ES-I3 (cell line): ENCODE results near the gene DNASE1L1.

Experiments used
- H3K36me3 ChIP-seq: 2 replicates; pipeline ENCODE4 v1.6.1; 2013; ENCODE audit warnings: mild to moderate bottlenecking, low read length, control low read depth, moderate library complexity; ENCODE audit not compliant: insufficient read depth
- H3K4me1 ChIP-seq: 2 replicates; pipeline ENCODE4 v1.6.1; 2013; ENCODE audit warnings: mild to moderate bottlenecking, control low read depth, low read length; ENCODE audit not compliant: insufficient read depth
- H3K9ac ChIP-seq: 2 replicates; pipeline ENCODE4 v1.6.1; 2013; ENCODE audit warnings: low read depth, mild to moderate bottlenecking, low read length, moderate library complexity
- H3K9me3 ChIP-seq: 2 replicates; pipeline ENCODE4 v1.6.1; 2013; ENCODE audit warnings: mild to moderate bottlenecking, low read length, moderate library complexity; ENCODE audit not compliant: control insufficient read depth, insufficient read depth

The DNASE1L1 gene

DNA sequence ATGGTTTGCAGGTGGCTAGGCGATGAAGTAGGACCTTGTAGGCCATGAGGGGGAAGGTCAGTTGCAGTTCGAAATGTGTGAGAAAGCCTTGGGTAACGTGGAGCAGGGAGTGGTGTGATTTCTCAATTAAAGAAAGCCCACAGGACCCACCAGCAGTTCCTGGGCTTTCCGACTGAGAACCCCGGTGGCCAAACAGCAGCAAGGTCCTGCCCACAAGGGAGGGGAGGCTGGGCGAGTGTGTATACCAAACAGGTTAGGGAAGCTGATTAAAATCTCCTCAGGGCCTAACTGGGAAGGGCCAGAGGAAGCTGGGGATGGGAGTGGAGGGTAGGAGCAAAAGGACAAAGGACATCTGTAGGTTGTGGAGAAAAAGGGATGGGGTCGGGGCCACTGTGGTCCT is 21.9 kb upstream of the DNASE1L1 start:
- H3K9ac ChIP-seq = no peak overlapping the region
- H3K4me1 ChIP-seq = peaks cover 8% of the 10 kb centered on the region
- no peaks in the 10 kb centered on the region; the same call in 1 of the 2 replicates for H3K9me3 ChIP-seq
- H3K36me3 ChIP-seq = no peaks in the 10 kb centered on the region

DNA sequence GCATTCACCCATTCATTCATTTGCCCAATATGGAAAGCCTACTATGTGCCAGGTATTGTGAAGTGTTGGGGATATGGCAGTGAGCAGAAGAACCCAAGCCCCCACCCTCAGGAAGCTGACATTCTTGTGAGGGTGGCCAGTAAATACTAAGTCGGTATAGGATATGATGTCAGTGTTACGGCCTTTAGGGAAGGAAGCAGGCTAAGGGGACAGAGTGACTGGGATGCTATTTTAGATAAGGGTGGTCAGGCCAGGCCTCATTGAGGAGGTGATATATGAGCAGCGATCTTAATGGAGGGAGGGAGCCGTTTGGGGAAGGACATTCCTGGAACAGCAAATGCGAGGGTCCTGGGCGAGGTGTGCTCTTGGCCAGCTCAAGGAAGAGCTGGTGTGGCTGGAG is 21.4 kb upstream of the DNASE1L1 start:
- Histone ChIP-seq H3K9ac (no peak overlapping the region), H3K36me3 (no peaks in the 10 kb centered on the region), H3K9me3 (no peaks in the 10 kb centered on the region; the same call in 1 of the 2 replicates), H3K4me1 (peaks cover 8% of the 10 kb centered on the region)

DNA sequence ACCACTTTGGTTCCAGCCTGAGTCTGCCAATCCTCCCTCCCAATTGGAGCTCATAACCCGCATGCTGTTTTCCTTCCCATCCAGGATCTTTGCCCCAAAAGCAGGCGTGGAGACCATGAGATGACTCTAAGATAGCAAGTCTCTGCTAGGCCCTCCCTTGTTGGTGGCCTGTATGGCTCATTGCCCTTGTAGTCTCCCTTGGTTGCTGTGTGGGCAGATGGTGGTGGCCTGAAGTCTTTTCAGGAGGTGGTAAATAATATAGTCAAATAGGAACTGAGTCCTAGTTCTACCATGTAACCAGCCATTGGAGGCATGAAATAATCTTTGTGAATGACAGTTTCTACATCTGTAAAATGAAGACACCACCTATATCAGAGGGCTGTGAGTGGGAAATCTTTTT is 20.7 kb upstream of the DNASE1L1 start:
- H3K9ac ChIP-seq = no peak overlapping the region
- H3K36me3 ChIP-seq = no peaks in the 10 kb centered on the region
- H3K4me1 ChIP-seq = peaks cover 8% of the 10 kb centered on the region
- H3K9me3 ChIP-seq = no peaks in the 10 kb centered on the region; the same call in 1 of the 2 replicates

DNA sequence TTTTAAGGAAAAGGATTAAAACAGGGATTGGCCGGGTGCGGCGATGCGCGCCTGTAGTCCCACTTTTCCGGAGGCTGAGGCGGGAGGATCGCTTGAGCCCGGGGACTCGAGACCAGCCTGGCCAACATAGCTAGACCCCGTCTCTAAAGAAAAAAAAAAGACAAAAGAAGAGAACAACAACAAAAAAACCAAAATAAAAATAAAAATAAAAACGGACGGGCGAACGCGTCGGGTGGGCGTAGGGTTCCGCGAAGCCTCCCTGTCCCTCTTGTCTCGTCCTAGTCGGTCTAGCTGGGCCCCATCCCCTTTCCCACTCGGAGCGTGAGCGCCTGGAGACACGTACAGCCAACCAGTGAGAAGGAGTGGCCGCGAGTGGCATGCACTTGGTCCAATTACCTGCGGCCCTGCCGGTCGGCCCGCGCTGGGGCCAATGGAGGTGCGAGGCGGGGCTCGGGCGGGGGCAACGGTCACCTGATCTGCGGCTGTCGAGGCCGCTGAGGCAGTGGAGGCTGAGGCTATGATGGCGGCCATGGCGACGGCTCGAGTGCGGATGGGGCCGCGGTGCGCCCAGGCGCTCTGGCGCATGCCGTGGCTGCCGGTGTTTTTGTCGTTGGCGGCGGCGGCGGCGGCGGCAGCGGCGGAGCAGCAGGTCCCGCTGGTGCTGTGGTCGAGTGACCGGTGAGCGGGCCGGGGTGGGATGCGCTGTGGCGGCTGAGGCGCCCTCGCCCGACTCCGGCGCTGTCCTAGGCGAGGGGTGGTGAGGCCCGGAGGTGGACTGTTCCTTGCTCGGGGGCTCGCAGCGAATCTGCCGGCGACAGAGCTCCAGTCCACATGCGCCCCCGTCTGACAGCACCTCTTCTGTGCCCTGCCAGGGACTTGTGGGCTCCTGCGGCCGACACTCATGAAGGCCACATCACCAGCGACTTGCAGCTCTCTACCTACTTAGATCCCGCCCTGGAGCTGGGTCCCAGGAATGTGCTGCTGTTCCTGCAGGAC is 19.4 kb upstream of the DNASE1L1 start, which contains the start of gene ATP6AP1:
TSS of gene ATP6AP1 (plus strand) at position 502 of the 996 bp plus-strand sequence. CDS start at position 518, 16 bp downstream.
- H3K9ac ChIP-seq = peak within 1 kb of the TSS; percentile 54; the same call in 1 of the 2 replicates
- no peaks in the 10 kb centered on the region; the same call in 1 of the 2 replicates for H3K9me3 ChIP-seq
- no peaks in the 10 kb centered on the region for H3K36me3 ChIP-seq
- peaks cover 8% of the 10 kb centered on the region for H3K4me1 ChIP-seq

DNA sequence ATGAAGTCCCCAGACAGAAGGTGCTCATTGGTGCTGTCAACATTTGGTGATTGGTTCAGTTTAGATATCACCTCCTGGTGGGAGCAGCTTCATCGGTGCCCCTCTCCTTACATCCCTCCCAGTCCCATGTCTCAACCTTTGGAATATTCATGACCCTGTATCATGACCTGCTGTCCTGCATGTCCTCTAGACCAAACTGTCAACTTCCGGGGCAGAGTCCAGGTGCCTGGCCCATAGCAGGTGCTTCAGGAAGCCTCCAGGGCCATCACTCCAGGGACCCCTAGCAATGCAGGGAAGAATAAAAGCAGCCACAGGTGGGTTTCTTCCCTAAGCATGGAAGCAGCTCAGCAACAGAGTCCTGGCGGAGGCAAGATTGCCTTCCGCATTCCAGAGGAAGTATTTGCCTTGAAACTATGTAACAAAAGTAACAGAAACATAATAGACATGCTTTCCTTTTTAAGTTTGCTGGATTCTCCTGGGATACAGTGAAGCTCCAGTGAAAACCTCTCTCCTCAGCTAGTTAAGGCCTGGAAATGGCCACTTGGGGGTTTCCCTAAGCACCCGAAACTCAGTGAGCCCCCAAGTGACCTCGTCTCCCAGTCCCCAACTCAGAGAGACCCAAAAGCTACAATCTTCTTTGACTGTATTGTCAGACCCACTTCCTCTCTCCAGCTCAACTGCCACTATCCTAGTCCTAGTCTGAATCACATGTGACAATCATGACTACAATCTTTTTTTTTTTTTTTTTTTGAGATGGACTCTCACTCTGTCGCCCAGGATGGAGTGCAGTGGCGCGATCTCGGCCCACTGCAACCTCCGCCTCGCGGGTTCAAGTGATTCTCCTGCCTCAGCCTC is 18.1 kb upstream of the DNASE1L1 start:
- Histone ChIP-seq H3K36me3 (no peaks in the 10 kb centered on the region), H3K9ac (no peak overlapping the region; the same call in 1 of the 2 replicates), H3K4me1 (peaks cover 8% of the 10 kb centered on the region), H3K9me3 (no peaks in the 10 kb centered on the region; the same call in 1 of the 2 replicates)

DNA sequence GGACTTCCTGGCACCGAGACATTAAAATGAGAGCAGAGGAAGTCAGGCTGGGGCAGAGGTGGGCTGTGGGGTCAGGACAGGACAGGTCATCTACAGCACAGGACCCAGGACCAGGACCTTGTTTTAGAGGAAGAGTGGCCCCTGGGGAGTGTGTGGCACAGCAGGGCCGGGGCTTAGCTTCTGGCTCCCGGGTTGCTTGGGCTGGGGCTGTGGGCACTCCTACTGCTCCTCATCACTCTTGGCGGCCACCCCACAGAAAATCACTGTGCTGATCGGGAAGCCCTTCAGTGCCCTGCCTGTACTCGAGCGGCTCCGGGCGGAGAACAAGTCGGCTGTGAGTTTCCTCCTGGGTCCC is 11.3 kb upstream of the DNASE1L1 start:
- H3K9ac ChIP-seq = no peak overlapping the region
- H3K36me3 ChIP-seq = no peaks in the 10 kb centered on the region
- H3K9me3 ChIP-seq = no peaks in the 10 kb centered on the region
- H3K4me1 ChIP-seq = no peaks in the 10 kb centered on the region

DNA sequence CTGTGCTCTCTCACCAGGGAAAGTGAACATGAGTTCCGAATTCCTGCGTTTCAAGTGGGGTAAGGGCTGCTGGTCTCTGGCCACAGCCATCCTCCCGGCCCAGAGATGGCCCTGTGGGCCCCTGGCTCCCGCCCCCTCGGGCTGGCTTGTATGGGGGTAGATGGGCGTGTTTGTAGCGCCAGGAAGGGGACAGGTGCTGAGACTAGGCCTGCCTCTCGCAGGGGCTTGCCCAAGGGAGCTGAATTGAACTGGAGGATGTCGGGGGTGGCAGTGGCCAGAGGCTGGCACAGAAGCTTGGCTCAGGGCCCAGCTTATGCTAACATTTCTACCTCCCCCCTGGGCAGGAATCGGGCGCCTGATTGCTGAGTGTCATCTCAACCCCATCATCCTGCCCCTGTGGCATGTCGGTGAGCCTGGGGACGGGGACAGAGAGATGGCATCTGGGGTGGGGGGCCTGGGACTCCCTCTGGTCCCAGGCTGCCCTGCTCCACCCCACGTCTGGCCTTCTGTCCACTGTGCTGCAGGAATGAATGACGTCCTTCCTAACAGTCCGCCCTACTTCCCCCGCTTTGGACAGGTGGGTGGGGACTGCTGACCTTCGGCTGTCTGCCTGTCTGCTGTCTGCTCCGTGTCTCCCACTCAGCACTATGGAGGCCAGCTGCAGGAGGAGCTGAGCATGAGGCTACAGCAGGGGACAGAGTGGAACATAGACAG is 10.8 kb upstream of the DNASE1L1 start:
- no peaks in the 10 kb centered on the region for H3K9me3 ChIP-seq
- no peak overlapping the region for H3K9ac ChIP-seq
- no peaks in the 10 kb centered on the region for H3K36me3 ChIP-seq
- no peaks in the 10 kb centered on the region for H3K4me1 ChIP-seq

DNA sequence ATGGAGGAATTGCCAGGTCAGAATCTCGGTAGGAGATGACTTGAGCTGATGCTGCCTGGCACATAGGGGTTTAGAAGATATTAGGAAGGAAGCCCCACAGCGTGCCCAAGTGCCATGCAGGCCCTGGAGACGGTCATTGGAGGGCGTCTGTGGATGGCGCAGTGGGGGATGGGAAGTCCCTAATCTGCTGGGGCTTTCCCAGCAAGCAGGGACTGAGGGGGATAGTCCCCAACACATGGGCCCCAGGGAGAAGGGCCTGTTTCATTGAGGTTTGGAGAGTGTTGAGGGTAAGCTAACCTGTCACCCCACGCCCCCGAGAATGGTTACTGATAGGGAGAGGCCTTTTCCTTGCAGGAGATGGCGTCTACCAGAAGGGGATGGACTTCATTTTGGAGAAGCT is 10.1 kb upstream of the DNASE1L1 start:
- no peaks in the 10 kb centered on the region for H3K9me3 ChIP-seq
- H3K36me3 ChIP-seq = no peaks in the 10 kb centered on the region
- no peaks in the 10 kb centered on the region for H3K4me1 ChIP-seq
- no peak overlapping the region for H3K9ac ChIP-seq

DNA sequence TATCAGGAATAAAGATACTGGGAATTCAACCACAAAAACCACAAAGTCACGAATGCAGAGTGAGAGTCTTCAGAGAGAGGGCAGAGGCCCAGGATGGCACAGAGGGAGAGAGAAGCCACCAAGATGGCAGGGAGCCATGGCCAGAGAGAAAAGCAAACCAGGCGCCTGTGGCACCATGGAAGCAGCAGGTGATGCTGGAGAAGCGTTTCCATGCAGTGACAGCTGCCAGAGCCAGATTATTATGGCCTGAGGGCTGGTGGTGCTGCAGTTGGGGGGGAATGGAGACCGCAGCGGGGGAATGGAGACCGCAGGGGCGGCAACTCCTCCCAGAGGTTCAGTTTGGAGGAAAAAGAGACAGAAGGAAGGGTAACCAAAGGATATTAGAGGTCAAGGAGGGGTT is 8.1 kb upstream of the DNASE1L1 start:
- Histone ChIP-seq H3K36me3 (no peaks in the 10 kb centered on the region), H3K9me3 (no peaks in the 10 kb centered on the region), H3K4me1 (no peaks in the 10 kb centered on the region), H3K9ac (no peak overlapping the region)

DNA sequence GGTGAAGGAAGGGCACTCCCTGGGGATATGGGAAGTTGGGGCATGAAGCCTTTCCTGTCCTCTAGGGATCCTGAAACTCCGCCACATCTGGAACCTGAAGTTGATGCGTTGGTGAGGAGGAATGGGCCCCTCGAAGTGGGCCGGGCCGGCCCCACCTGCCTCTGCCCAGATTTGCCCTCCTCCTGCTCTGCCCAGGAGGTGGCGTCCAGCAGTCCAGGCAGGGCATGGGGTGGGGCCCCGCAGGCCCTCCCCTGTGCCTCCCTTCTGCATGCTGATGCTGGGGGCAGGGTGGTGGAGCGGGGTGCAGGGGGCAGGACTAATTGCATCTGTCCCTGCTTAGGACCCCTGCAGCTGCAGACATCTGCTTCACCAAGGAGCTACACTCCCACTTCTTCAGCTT is 4.1 kb upstream of the DNASE1L1 start:
- no peaks in the 10 kb centered on the region; the same call in 1 of the 2 replicates for H3K4me1 ChIP-seq
- H3K9ac ChIP-seq = no peak overlapping the region
- H3K36me3 ChIP-seq = no peaks in the 10 kb centered on the region
- no peaks in the 10 kb centered on the region for H3K9me3 ChIP-seq

DNA sequence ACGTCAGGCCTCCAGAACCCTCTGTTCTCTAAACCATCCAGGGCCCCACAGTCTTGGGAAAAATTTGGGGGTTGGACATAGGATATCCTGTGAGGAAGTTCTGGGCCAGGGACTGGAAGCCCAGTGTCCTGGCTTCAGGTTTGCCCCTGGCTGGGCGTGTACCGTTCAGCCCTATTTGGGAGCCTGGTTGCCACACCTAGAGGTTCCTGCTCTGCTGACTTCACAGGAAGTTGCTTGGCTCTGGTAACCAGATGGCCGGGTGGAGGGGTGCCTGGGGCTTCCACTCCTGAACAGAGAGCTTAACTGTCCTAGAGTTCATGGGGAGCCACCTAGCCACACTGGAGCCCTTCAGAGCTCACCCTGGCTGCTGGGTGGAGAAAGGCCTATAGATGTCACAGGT is 3.4 kb upstream of the DNASE1L1 start:
- Histone ChIP-seq H3K9ac (peak overlapping the region; percentile 66), H3K9me3 (no peaks in the 10 kb centered on the region), H3K4me1 (no peaks in the 10 kb centered on the region; the same call in 1 of the 2 replicates), H3K36me3 (no peaks in the 10 kb centered on the region)

DNA sequence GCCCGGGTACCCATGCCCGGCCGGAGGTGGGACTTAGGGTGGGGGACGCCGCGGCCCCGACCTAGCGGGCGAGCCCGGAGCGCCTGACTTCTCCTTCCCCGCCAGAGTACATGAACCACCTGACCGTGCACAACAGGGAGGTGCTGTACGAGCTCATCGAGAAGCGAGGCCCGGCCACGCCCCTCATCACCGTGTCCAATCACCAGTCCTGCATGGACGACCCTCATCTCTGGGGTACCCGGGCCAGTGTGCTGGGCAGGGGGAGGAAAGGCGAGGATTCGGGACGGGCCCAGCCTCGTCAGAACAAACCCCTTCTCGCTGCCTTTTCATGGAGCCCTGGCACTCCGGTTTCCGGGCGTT is 2.9 kb upstream of the DNASE1L1 start:
- H3K9me3 ChIP-seq = no peaks in the 10 kb centered on the region
- no peaks in the 10 kb centered on the region for H3K36me3 ChIP-seq
- peak overlapping the region; percentile 66 for H3K9ac ChIP-seq
- no peaks in the 10 kb centered on the region; the same call in 1 of the 2 replicates for H3K4me1 ChIP-seq

DNA sequence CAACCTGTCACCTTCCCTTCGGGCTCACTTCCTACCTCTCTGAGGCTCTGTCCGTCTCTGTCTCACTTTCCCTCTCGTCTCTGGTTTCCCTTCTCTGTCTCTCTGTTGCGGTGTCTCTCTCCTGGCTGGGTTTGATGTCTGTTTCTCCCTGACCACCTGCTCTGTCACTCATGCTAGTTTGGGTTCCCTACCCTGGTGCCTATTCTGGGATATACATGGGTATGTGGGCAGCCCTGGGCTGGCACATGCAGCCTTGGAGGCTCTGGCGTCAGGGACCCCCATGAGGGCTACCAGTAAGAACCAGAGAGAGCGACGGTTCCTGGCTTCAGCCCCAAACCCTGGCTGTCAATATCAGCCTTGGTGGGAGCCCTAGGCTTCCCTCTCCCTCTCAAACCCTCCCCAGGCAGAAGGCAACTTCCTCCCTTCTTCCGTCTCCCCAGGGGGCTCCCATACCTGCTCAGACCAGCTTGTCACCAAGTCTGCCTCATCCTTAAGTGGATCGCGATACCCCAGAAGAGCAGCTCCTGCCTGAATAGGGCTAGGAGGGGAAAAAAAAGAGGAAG is 314 bp downstream of the DNASE1L1 start:
- Histone ChIP-seq H3K36me3 (no peaks in the 10 kb centered on the region), H3K9ac (peak overlapping the region; percentile 64), H3K9me3 (no peaks in the 10 kb centered on the region), H3K4me1 (no peaks in the 10 kb centered on the region; the same call in 1 of the 2 replicates)
